ENCODE data around the gene HDAC11.

The HDAC11 gene

GRCh38 chr3:13475871-13476590, 4.1 kb upstream of the HDAC11 start:
- Histone ChIP-seq H2AFZ (ENCODE audit: low read depth, low read length) (no peak overlapping the region), H3K79me2 (ENCODE audit: low read length) (no peaks in the 10 kb centered on the region), H3K4me1 (ENCODE audit: low read length) (no peaks in the 10 kb centered on the region), H3K9me3 (ENCODE audit: insufficient read depth, low read length) (no peaks in the 10 kb centered on the region), H3K27ac (ENCODE audit: low read length) (no peak overlapping the region), H3K27me3 (ENCODE audit: low read depth, low read length) (peaks cover 41% of the 10 kb centered on the region), H3K4me3 (ENCODE audit: low read length) (no peak overlapping the region), H3K4me2 (ENCODE audit: low read length) (no peak overlapping the region), H3K9ac (ENCODE audit: low read length) (no peak overlapping the region), H4K20me1 (ENCODE audit: insufficient read depth, low read length) (no peaks in the 10 kb centered on the region), H3K36me3 (replicated peaks; ENCODE audit: low read depth, low read length) (no peaks in the 10 kb centered on the region)
- TF ChIP-seq CTCF (IDR thresholded peaks at IDR 0.05; ENCODE audit: low read depth, low read length) (no peak), EZH2phosphoT487 (IDR thresholded peaks at IDR 0.05; ENCODE audit: low read depth) (no peak)

- H3K79me2 ChIP-seq (ENCODE audit: low read length) = no peaks in the 10 kb centered on the region
- no peak overlapping the region for H3K27ac ChIP-seq (ENCODE audit: low read length)
- H3K9ac ChIP-seq (ENCODE audit: low read length) = no peak overlapping the region
- no peak overlapping the region for H3K4me2 ChIP-seq (ENCODE audit: low read length)
- no peaks in the 10 kb centered on the region for H3K36me3 ChIP-seq (replicated peaks; ENCODE audit: low read depth, low read length)
- no peaks in the 10 kb centered on the region for H4K20me1 ChIP-seq (ENCODE audit: insufficient read depth, low read length)
- no peaks in the 10 kb centered on the region for H3K4me1 ChIP-seq (ENCODE audit: low read length)
- peaks cover 33% of the 10 kb centered on the region for H3K27me3 ChIP-seq (ENCODE audit: low read depth, low read length)
- no peak overlapping the region for H2AFZ ChIP-seq (ENCODE audit: low read depth, low read length)
- H3K4me3 ChIP-seq (ENCODE audit: low read length) = no peak overlapping the region
- H3K9me3 ChIP-seq (ENCODE audit: insufficient read depth, low read length) = no peaks in the 10 kb centered on the region
- no peak for TF ChIP-seq EZH2phosphoT487 (IDR thresholded peaks at IDR 0.05; ENCODE audit: low read depth)
- TF ChIP-seq CTCF (IDR thresholded peaks at IDR 0.05; ENCODE audit: low read depth, low read length) = no peak
Observed at GRCh38 chr3:13477943-13478342, 2.2 kb upstream of the HDAC11 start.

DNA sequence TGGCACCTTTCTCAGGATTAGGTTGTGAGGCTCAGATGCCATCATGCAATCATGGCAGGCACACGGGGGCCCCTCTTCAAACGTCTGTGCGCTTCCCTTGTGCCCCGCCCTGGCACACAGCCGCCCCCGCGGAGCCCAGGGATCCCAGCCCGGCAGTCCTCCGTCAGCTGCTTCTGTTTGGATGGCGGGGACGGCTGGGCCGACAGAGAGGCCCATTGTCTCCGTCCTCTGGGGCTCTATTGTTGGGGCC, 849 bp upstream of the HDAC11 start:
- H4K20me1 ChIP-seq (ENCODE audit: insufficient read depth, low read length) = no peaks in the 10 kb centered on the region
- no peaks in the 10 kb centered on the region for H3K79me2 ChIP-seq (ENCODE audit: low read length)
- peak overlapping the region; percentile 85 for H2AFZ ChIP-seq (ENCODE audit: low read depth, low read length)
- H3K27ac ChIP-seq (ENCODE audit: low read length) = no peak overlapping the region
- peak overlapping the region; percentile 95 for H3K4me2 ChIP-seq (ENCODE audit: low read length)
- H3K4me1 ChIP-seq (ENCODE audit: low read length) = no peaks in the 10 kb centered on the region
- peaks cover 24% of the 10 kb centered on the region for H3K27me3 ChIP-seq (ENCODE audit: low read depth, low read length)
- no peak for TF ChIP-seq EZH2phosphoT487 (IDR thresholded peaks at IDR 0.05; ENCODE audit: low read depth)
- TF ChIP-seq CTCF (IDR thresholded peaks at IDR 0.05; ENCODE audit: low read depth, low read length) = no peak
- no peaks in the 10 kb centered on the region for H3K36me3 ChIP-seq (replicated peaks; ENCODE audit: low read depth, low read length)
- H3K4me3 ChIP-seq (ENCODE audit: low read length) = peak overlapping the region; percentile 90
- H3K9me3 ChIP-seq (ENCODE audit: insufficient read depth, low read length) = no peaks in the 10 kb centered on the region
- peak overlapping the region; percentile 83 for H3K9ac ChIP-seq (ENCODE audit: low read length)

DNA sequence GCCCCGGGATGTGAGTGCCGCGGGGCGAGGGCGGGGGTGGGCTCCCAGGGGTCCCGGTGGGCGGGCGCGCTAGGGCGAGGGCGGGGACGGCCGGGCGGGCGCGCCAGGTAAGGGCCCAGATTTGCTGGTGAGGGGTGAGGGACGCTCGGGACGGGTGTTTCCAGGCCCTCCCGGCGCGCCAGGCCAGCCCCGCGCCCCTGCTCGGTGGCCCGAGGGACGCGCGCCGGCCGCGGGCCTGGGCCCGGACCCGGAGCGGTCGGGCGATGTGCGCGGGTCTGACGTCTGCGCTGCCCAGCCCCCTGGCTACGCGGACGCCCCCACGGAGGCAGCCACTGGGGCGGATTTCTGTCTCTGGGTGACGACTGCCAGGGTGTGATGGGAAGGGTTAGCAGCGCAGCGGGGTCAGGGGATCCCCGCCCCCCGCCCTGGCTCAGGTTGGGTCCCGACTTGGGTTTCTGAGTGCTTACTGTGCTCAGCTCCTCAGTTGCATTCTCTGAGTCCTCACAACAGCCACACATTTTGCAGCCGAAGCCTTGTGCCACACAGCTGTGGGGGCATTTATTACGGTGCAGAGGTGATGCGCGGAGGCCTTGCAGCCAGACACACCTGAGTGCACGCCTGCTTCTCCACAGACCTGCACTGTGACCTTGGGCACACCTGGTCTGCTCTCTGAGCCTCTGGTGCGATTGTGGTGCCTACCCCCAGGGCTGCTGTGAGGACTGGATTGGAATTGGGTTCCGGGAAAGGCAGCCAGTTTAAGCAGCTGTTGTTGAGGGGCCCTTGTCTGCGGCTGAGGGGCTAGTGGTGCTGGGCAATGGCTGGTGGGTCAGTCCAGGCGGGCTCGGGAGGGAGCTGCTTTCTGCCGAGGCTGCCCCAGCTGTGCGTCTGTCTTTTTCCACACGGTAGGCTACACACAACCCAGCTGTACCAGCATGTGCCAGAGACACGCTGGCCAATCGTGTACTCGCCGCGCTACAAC, 523 bp downstream of the HDAC11 start:
- Histone ChIP-seq H3K79me2 (ENCODE audit: low read length) (no peaks in the 10 kb centered on the region), H3K27ac (ENCODE audit: low read length) (no peak overlapping the region), H3K9ac (ENCODE audit: low read length) (peak overlapping the region; percentile 46), H3K27me3 (ENCODE audit: low read depth, low read length) (peaks cover 16% of the 10 kb centered on the region), H3K9me3 (ENCODE audit: insufficient read depth, low read length) (no peaks in the 10 kb centered on the region), H3K4me2 (ENCODE audit: low read length) (peak overlapping the region; percentile 80), H2AFZ (ENCODE audit: low read depth, low read length) (0 out of 2 replicates have a peak overlapping the region, but pooled peaks have one; percentile 3), H3K36me3 (replicated peaks; ENCODE audit: low read depth, low read length) (no peaks in the 10 kb centered on the region), H3K4me1 (ENCODE audit: low read length) (no peaks in the 10 kb centered on the region), H4K20me1 (ENCODE audit: insufficient read depth, low read length) (no peaks in the 10 kb centered on the region), H3K4me3 (ENCODE audit: low read length) (peak overlapping the region; percentile 90)
- TF ChIP-seq CTCF (IDR thresholded peaks at IDR 0.05; ENCODE audit: low read depth, low read length) (no peak), EZH2phosphoT487 (IDR thresholded peaks at IDR 0.05; ENCODE audit: low read depth) (no peak)

Data from OCI-LY3 (cell line).